GM12878 (cell line): ENCODE measurements around the gene SLC35C1. TPM values are rescaled to one million over a fixed set of nuclear protein-coding genes. Genes with fewer than 3 reads are reported as not detected.

Source experiments
- ATAC-seq: fragments of 200-7000 bp; cut with Tn5 transposase; 3 replicates; pipeline ENCODE4 v1.9.1; 2020; ENCODE audit warnings: mild to moderate bottlenecking, moderate library complexity
- BruUV-seq: library from RNA; stranded (reverse); fragments of 400-500 nt; replicated peaks from 2 replicates; lab custom pipeline; 2021; lab: Mats Ljungman, UMichigan
- CTCF ChIA-PET: fragments of 300-600 bp; sonication (Branson Sonifier 250); formaldehyde crosslinking; extraction: SDS; loops from one replicate; lab custom pipeline; 2021; ENCODE audit warnings: inconsistent platforms; lab: Yijun Ruan, JAX
- POLR2A ChIA-PET: fragments of 350-600 bp; formaldehyde crosslinking; extraction: SDS; loops from one replicate; lab custom pipeline; 2021; ENCODE audit warnings: inconsistent platforms; lab: Charles Lee
- RAD21 ChIA-PET: fragments of 300-600 bp; sonication (Branson Sonifier 250); formaldehyde crosslinking; loops from one replicate; lab custom pipeline; 2023; ENCODE audit warnings: antibody characterized with exemption; ENCODE audit not compliant: unreplicated experiment; lab: Charles Lee
- SMC1A ChIA-PET: fragments of 300-600 bp; sonication (Branson Sonifier 250); formaldehyde crosslinking; loops from one replicate; lab custom pipeline; 2023; ENCODE audit not compliant: unreplicated experiment, uncharacterized antibody; lab: Charles Lee
- DNase-seq: peaks from one replicate; pipeline ENCODE4 v3.0.0-alpha.2; 2011; ENCODE audit warnings: low read depth, low spot score
- FAIRE-seq: peaks from 3 replicates; lab custom pipeline; 2011; peaks lifted over from hg19 to GRCh38; lab: Jason Lieb, UNC
- H2AFZ ChIP-seq: 2 replicates; pipeline ENCODE4 v1.6.0; 2011; ENCODE audit warnings: low read depth, low read length, control low read depth; ENCODE audit not compliant: control insufficient read depth
- H3K27ac ChIP-seq: 2 replicates; pipeline ENCODE4 v1.5.1; 2011; ENCODE audit warnings: control low read depth; ENCODE audit not compliant: control insufficient read depth, insufficient read depth
- H3K27me3 ChIP-seq, 2 experiments: replicated peaks in 1 of 2; 2 replicates each; pipeline versions ENCODE4 v1.6.0 to v1.6.1; 2011; ENCODE audit warnings: low read length in 1 of 2; ENCODE audit not compliant: control insufficient read depth in 2 of 2, insufficient read depth in 2 of 2
- H3K36me3 ChIP-seq, 2 experiments: 2 replicates each; pipeline ENCODE4 v1.5.1; 2011; ENCODE audit warnings: low read length in 1 of 2; ENCODE audit not compliant: control insufficient read depth in 2 of 2, insufficient read depth in 2 of 2
- H3K4me1 ChIP-seq: 2 replicates; pipeline ENCODE4 v1.6.1; 2011; ENCODE audit warnings: mild to moderate bottlenecking, low read length, moderate library complexity, mixed read lengths; ENCODE audit not compliant: control insufficient read depth, insufficient read depth
- H3K4me2 ChIP-seq: 2 replicates; pipeline ENCODE4 v1.6.0; 2011; ENCODE audit warnings: control low read depth; ENCODE audit not compliant: control insufficient read depth, insufficient read depth
- H3K4me3 ChIP-seq: fragments of 200-600 bp; sonication (generic); 2 replicates; pipeline ENCODE4 v1.5.1; 2016
- H3K79me2 ChIP-seq: 2 replicates; pipeline ENCODE4 v1.6.0; 2011; ENCODE audit warnings: low read length; ENCODE audit not compliant: control insufficient read depth, insufficient read depth
- H3K9ac ChIP-seq: 2 replicates; pipeline ENCODE4 v1.8.0; 2011; ENCODE audit warnings: low read length, control low read depth, mixed read lengths; ENCODE audit not compliant: control insufficient read depth, insufficient read depth
- H3K9me3 ChIP-seq: replicated peaks from 3 replicates; pipeline ENCODE4 v1.5.1; 2011; ENCODE audit warnings: mild to moderate bottlenecking, low read length; ENCODE audit not compliant: control insufficient read depth, insufficient read depth
- H4K20me1 ChIP-seq: 2 replicates; pipeline ENCODE4 v1.6.0; 2011; ENCODE audit not compliant: control insufficient read depth, insufficient read depth
- BCL11A ChIP-seq: IDR thresholded peaks from 2 replicates; pipeline ENCODE4 v1.6.1; 2011; ENCODE audit warnings: low read depth, low read length
- E2F8 ChIP-seq: fragments of 450-650 bp; IDR thresholded peaks from 2 replicates; pipeline ENCODE4 v1.6.1; 2018; ENCODE audit warnings: mild to moderate bottlenecking, low read depth, moderate library complexity; ENCODE audit not compliant: partially characterized antibody
- FOXK2 ChIP-seq: fragments of 450-650 bp; IDR thresholded peaks from 2 replicates; pipeline ENCODE4 v1.6.1; 2017; ENCODE audit warnings: mild to moderate bottlenecking, moderate library complexity
- MTA3 ChIP-seq: IDR thresholded peaks from 2 replicates; pipeline ENCODE4 v1.6.1; 2012; ENCODE audit warnings: low read length, inconsistent platforms, borderline replicate concordance
- MYC ChIP-seq: IDR thresholded peaks from 2 replicates; pipeline ENCODE4 v1.6.1; 2011; ENCODE audit warnings: mild to moderate bottlenecking, low read length, moderate library complexity, inconsistent platforms; ENCODE audit not compliant: insufficient read depth, insufficient replicate concordance, insufficient read length, severe bottlenecking
- PAX5 ChIP-seq: IDR thresholded peaks from 2 replicates; pipeline ENCODE4 v1.6.1; 2011; ENCODE audit warnings: low read depth, low read length, borderline replicate concordance
- PAX8 ChIP-seq: fragments of 450-650 bp; IDR thresholded peaks from 2 replicates; pipeline ENCODE4 v1.6.1; 2017; ENCODE audit warnings: mild to moderate bottlenecking, moderate library complexity
- SKIL ChIP-seq: fragments of 450-650 bp; IDR thresholded peaks from 2 replicates; pipeline ENCODE4 v1.6.1; 2017; ENCODE audit warnings: mild to moderate bottlenecking, low read depth, inconsistent platforms; ENCODE audit not compliant: poor library complexity, severe bottlenecking
- SMAD1 ChIP-seq: fragments of 450-650 bp; IDR thresholded peaks from 2 replicates; pipeline ENCODE4 v1.6.1; 2018; ENCODE audit warnings: mild to moderate bottlenecking, low read depth; ENCODE audit not compliant: partially characterized antibody
- SREBF1 ChIP-seq: IDR thresholded peaks from 2 replicates; pipeline ENCODE4 v1.6.1; 2012; ENCODE audit warnings: mild to moderate bottlenecking, low read length
- SRF ChIP-seq, 2 experiments: IDR thresholded peaks; 2 replicates each; pipeline ENCODE4 v1.6.1; 2011; ENCODE audit warnings: low read depth in 2 of 2, low read length in 2 of 2, mild to moderate bottlenecking in 1 of 2, moderate library complexity in 1 of 2
- ZBTB33 ChIP-seq: fragments of 450-650 bp; IDR thresholded peaks from 2 replicates; pipeline ENCODE4 v1.6.1; 2017; ENCODE audit warnings: mild to moderate bottlenecking
- ZBTB4 ChIP-seq: fragments of 450-650 bp; formaldehyde crosslinking; IDR thresholded peaks from 2 replicates; pipeline ENCODE4 v1.4.0; 2022; ENCODE audit warnings: mild to moderate bottlenecking, moderate library complexity
- WGBS: methylation state at CpG from one replicate; pipeline ENCODE4 v1.1.6; 2016; ENCODE audit warnings: low lambda C conversion rate; ENCODE audit not compliant: insufficient replicate concordance, insufficient coverage; ENCODE audit errors: missing lambda C conversion rate; 5-methylcytosine and 5-hydroxymethylcytosine counted together
- in situ Hi-C: fragments of 300-500 bp; cut with MboI; formaldehyde crosslinking; loops from 9 replicates; pipeline ENCODE4 v1.14.3; 2018; ENCODE audit warnings: mixed read lengths
- intact Hi-C: fragments of 100-400 bp; cut with micrococcal nuclease; formaldehyde crosslinking; loops from one replicate; pipeline ENCODE4 v1.14.2; 2022; ENCODE audit not compliant: unreplicated experiment
- polyA plus RNA-seq, 11 experiments: library from polyadenylated mRNA; depleted of rRNA in 4 of 11; unstranded in 6 of 11; stranded (reverse) in 5 of 11; fragments of >200 nt; fragmentation: Nextera tagmentation in 4 of 11; fragmentation: Illumina TruSeq in 1 of 11; extraction: Ambion mirVana in 4 of 11; extraction: Trizol in 1 of 11; gene quantifications; 1 replicate in 1 of 11; 2 replicates in 10 of 11; pipeline versions ENCODE4 v1.2.1 to v1.2.3, GENCODE V29; 2011 to 2016; ENCODE audit warnings: inconsistent platforms in 2 of 11, missing spikeins in 2 of 11, low read depth in 1 of 11
- total RNA-seq, 4 experiments: library from RNA; depleted of rRNA in 3 of 4; stranded (reverse); fragments of >200 nt in 3 of 4; fragmentation: Illumina TruSeq in 1 of 4; extraction: Trizol in 1 of 4; gene quantifications; 2 replicates each; pipeline versions ENCODE4 v1.2.1 to v1.2.3, GENCODE V29; 2013 to 2021

The SLC35C1 gene
- total and polyA plus RNA-seq, 10 of the 15 experiments (the other 5 are each of a cell fraction or from before 2014, with no cell fraction given) = 0.55 to 9.7 (median 4.3) TPM

GRCh38 chr11:45857961-45858474 is 53.1 kb downstream of the SLC35C1 start:
- no peak overlapping the region for H2AFZ ChIP-seq
- 80% methylated on average over 2 of the region's 2 CpGs for WGBS
- no peaks in the 10 kb centered on the region; the same call in none of the 2 replicates for H4K20me1 ChIP-seq
- ChIA-PET CTCF (interaction anchor here (1.2 to 1.4 kb wide), 4 partner anchors 14 to 86 kb away, joined by 3 to 5 read pairs (median 5); no protein-coding TSS in a partner anchor), RAD21 (no interaction called here), SMC1A (interaction anchor here (0.6 to 1.6 kb wide), 2 partner anchors 87 to 155 kb away, joined by 3 to 4 read pairs; no protein-coding TSS in a partner anchor), POLR2A (interaction anchor here (1.2 kb wide), 1 partner anchor 15 kb away, joined by 3 read pairs; no protein-coding TSS in a partner anchor)
- no peaks in the 10 kb centered on the region for H3K9me3 ChIP-seq
- FAIRE-seq = no peak
- peaks cover 7% of the 10 kb centered on the region; the same call in 1 of the 2 replicates for H3K79me2 ChIP-seq
- H3K9ac ChIP-seq = no peak overlapping the region
- no peak overlapping the region for H3K4me3 ChIP-seq
- no peak overlapping the region for H3K27ac ChIP-seq
- ATAC-seq = no peak
- H3K4me2 ChIP-seq = no peak overlapping the region
- in situ Hi-C loops = no loop called here
- H3K4me1 ChIP-seq = peaks cover 6% of the 10 kb centered on the region
- BruUV-seq = no TSS peak
- no peaks in the 10 kb centered on the region for H3K27me3 ChIP-seq
- DNase-seq = no peak
- intact Hi-C loops = no loop called here
- H3K36me3 ChIP-seq = peaks cover 8 to 14% of the 10 kb centered on the region in 2 experiments; a peak in 3 of 4 replicates
- TF ChIP-seq BCL11A (no peak), MYC (no peak), PAX5 (no peak), ZBTB4 (no peak), FOXK2 (no peak), SKIL (no peak), SMAD1 (no peak), PAX8 (no peak), SREBF1 (no peak), E2F8 (no peak), MTA3 (no peak), ZBTB33 (no peak), SRF (IDR thresholded peaks at IDR 0.05; ENCODE audit: low read depth in 2 of 2, low read length in 2 of 2) (no peak)
